Fibroblast of the aortic adventitia (primary cell): ENCODE results near the gene TSTD2. TPM values are rescaled to one million over a fixed set of nuclear protein-coding genes. Genes with fewer than 3 reads are reported as not detected.

Source experiments
- DNase-seq: peaks from one replicate; pipeline ENCODE4 v3.0.0-alpha.2; 2010; ENCODE audit warnings: low read depth
- H3K4me3 ChIP-seq: 2 replicates; pipeline ENCODE4 v1.5.1; 2011; ENCODE audit warnings: low read depth, mild to moderate bottlenecking, control low read depth, low read length, moderate library complexity
- CTCF ChIP-seq: IDR thresholded peaks from 2 replicates; pipeline ENCODE4 v1.5.1; 2011; ENCODE audit warnings: mild to moderate bottlenecking, low read length, control low read depth, inconsistent platforms; ENCODE audit not compliant: insufficient read depth
- total RNA-seq: library from RNA; depleted of rRNA; stranded (reverse); fragments of >200 nt; gene quantifications from 2 replicates; pipeline ENCODE4 v1.2.3, GENCODE V29; 2012; ENCODE audit warnings: low replicate concordance

TSTD2 gene
- total RNA-seq, 1 donor, result 17.6 TPM

GRCh38 chr9:97651646-97652045 is 18.5 kb upstream of the TSTD2 start:
- TF ChIP-seq CTCF, result no peak
- H3K4me3 ChIP-seq, result no peak overlapping the region
- DNase-seq, result no peak

DNA sequence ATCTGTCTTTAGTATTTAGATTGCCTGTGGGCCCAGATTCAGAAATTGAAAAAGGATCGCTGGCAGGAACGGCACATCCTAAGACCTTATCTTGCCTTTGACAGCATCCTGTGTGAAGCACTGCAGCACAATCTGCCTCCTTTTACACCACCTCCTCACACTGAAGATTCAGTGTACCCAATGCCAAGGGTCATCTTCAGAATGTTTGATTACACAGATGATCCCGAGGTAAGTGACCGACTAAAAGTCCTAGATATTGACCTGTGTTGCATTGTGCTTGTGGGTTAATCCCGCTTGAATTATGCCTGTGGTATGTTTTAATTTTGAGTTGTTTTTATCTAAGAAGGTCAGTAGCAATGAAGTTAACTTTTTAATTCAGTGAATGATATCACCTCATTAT is 14.8 kb upstream of the TSTD2 start:
- DNase-seq, result no peak
- no peak for TF ChIP-seq CTCF
- H3K4me3 ChIP-seq, result no peak overlapping the region

GRCh38 chr9:97645720-97646119 is 12.6 kb upstream of the TSTD2 start:
- H3K4me3 ChIP-seq, result no peak overlapping the region
- TF ChIP-seq CTCF, result no peak
- DNase-seq, result no peak

DNA sequence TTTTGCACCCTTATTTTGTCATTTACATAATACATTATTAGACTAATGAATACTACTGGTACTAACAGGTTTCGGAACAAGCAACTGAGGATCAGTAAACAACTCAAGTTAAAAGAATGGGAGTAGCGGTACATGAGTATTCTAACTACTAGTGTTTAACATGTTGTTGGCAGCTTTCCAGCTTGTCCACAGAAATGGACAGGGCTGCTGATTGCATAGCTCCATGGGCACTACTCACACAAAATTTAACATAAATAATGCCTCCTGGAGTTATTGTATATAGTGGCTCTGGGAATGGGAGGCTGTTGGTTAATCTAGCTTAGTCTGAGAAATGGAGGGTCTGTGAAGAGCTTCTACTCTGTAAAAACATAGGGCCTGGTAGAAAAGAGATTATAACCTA is 7.2 kb upstream of the TSTD2 start:
- DNase-seq, result no peak
- no peak overlapping the region for H3K4me3 ChIP-seq
- TF ChIP-seq CTCF, result no peak

DNA sequence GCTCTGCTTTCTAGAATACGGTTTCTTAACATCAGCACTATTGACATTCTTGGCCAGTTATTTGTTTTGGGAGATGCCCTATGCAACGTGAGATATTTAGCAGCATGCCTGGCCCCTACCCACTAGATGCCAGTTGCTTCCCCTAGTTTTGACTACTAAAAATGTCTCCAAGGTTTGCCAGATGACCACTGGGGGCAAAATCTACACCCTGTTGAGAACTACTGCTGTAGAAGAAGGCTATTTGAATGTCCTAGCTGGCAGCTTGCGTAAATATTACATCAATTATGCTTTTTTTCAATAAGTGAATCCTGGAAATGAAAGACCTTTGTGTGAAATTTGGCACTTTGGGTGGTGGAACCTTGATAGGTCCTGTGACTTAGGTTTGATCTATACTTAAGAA is 5.5 kb upstream of the TSTD2 start:
- peak; percentile 19 for TF ChIP-seq CTCF
- no peak overlapping the region for H3K4me3 ChIP-seq
- DNase-seq, result no peak

DNA sequence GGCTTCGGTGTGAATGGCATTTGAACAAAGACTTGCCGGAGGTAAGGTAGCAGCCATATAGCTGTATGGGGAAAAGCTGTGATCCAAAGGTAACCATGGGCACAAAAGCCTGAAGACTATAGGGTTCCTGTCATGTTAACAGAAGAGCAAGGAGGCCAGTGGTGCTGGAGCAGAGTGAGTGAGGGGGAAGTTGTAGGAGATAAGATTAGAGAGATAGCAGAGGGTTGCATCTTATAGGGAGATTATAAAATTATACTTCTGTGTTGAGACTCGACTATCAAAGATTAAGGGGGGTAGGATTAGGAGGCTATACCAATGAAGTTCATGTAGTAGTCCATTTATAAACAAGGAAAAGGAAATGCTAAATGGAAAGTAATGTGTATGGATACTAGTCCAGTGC is 3.7 kb upstream of the TSTD2 start:
- no peak for DNase-seq
- H3K4me3 ChIP-seq, result peak overlapping the region; percentile 7
- TF ChIP-seq CTCF, result no peak

DNA sequence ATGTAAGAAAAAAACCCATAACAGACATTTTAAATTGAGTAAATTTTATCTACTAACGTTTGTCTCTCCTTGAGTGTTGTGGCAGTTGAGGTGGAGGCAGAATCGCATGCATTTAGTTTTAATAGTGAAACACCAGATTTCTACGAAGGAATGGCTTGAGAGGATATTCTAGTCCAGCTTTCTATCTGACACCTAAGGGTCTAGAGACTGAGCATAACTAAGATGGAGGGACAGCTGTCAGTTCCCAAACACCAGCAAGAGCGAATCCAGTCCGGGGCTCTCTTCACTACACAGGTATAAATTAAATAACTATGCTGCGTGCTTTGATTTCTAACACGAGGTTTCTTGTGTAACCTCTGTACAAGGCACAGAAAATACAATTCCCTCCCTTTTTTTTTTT is 1.9 kb upstream of the TSTD2 start:
- DNase-seq, result no peak

More for the DNA sequence above, 1.9 kb upstream of the TSTD2 start:
- TF ChIP-seq CTCF, result no peak
- H3K4me3 ChIP-seq, result peak overlapping the region; percentile 72
